IgD-negative memory B cell (primary cell): ENCODE measurements around the gene C14orf180. TPM values are rescaled to one million over a fixed set of nuclear protein-coding genes. Genes with fewer than 3 reads are reported as not detected.

ENCODE experiments used
- H3K27ac Mint-ChIP-seq, 3 donors: one replicate each; pipeline ENCODE4 v1.8.0; 2020 to 2022; ENCODE audit warnings: mild to moderate bottlenecking in 3 of 3, mixed read lengths in 3 of 3, moderate library complexity in 1 of 3
- H3K27me3 Mint-ChIP-seq: one replicate; pipeline ENCODE4 v1.8.0; 2021; ENCODE audit warnings: mixed read lengths
- H3K36me3 Mint-ChIP-seq: one replicate; pipeline ENCODE4 v1.8.0; 2020; ENCODE audit warnings: mild to moderate bottlenecking, mixed read lengths
- H3K4me1 Mint-ChIP-seq, 3 donors: one replicate each; pipeline ENCODE4 v1.8.0; 2020 to 2022; ENCODE audit warnings: mixed read lengths in 3 of 3, mild to moderate bottlenecking in 1 of 3
- H3K4me3 Mint-ChIP-seq, 4 donors: one replicate each; pipeline ENCODE4 v1.8.0; 2020 to 2022; ENCODE audit warnings: mild to moderate bottlenecking in 4 of 4, mixed read lengths in 4 of 4, moderate library complexity in 3 of 4
- H3K9me3 Mint-ChIP-seq, 3 donors: one replicate each; pipeline ENCODE4 v1.8.0; 2020 to 2021; ENCODE audit warnings: mixed read lengths in 3 of 3, mild to moderate bottlenecking in 1 of 3
- polyA plus RNA-seq: library from polyadenylated mRNA; unstranded; fragments of 300-500 nt; fragmentation: Illumina TruSeq; gene quantifications from one replicate; pipeline ENCODE4 v1.2.3, GENCODE V29; 2021

The C14orf180 gene
- polyA plus RNA-seq, 1 donor from 2014 or later: not detected

DNA sequence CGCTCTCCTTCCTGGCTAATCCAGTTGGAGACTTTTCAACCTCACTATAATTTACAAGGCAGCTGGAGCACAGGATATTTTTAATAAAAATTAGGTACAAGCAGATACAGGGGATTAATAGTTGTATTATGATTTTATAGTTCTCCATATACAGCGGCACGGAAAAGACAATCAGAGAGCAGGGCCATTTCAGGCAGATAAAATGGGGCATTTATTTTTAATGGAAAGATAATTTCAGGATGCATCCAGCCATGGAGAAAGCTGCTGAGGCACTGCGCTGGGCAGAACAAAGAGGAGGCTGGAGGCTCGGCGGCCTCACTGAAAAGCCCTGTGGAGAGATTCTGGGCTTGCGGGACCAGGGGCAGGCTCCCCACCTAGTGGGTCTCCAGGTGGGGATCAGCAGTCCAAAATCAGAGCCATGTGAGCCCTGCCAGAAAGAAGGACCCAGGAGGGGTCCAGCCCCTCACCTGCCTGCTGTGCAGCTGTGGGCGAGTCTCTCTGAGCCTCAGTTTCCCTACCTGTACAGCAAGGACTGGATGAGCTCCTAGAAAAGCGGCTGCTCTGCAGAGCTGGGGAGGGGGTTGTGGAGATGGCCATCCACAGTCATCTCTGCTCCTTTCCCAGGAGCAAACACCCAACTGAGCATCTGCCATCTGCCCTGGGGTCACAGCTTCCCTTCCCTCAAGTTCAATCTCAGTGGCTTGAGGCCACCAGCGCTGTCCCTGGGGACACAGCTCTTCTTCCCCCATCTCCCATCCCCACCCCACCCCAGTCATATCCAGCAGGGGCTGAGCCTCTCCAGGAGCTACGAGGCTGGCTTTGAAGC lies 23.9 kb upstream of the C14orf180 start:
- no peak overlapping the region for H3K4me3 Mint-ChIP-seq
- H3K36me3 Mint-ChIP-seq: no peaks in the 10 kb centered on the region
- no peaks in the 10 kb centered on the region for H3K4me1 Mint-ChIP-seq
- no peak overlapping the region for H3K27ac Mint-ChIP-seq
- H3K27me3 Mint-ChIP-seq: peaks cover 5% of the 10 kb centered on the region
- peaks cover 0 to 1% (median 0%) of the 10 kb centered on the region in 3 donors for H3K9me3 Mint-ChIP-seq

DNA sequence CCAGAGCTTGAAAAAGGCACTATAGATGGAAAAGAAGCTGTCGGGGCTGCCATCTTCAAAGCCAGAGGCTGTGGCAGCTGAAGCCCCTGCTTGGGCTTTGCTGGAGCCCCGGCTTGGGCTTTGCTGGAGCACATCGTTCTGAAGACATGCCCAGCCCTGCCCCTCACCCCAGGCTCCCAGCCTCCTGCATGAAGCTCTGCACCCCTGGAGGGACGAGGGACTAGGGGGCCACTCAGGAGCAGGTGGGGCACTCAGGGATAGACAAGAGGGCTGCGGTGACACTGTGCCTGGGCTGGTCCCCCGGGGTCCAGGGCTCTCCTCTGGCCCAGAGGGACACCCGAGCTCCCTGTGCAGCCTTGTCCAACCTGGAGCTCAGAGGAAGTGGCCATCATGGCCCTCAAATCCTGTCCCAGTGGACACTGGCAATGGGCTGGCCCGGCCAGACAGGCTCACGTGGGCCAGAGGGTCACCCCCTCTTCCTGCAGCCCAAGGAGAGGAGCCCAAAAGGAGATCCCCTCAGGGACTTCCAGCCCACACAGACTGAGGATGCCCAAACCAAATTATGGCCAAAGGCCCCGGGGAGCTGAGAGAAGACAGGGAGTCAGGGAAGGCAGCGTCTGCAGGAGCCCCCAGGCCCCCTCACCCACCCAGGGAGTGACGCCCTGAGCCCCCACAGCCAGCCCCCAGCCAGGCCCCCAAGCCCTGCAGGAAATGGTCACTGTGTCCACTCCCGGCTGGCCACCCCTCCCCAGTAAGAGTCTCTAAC lies 23.1 kb upstream of the C14orf180 start:
- H3K27me3 Mint-ChIP-seq: peaks cover 5% of the 10 kb centered on the region
- no peak overlapping the region for H3K27ac Mint-ChIP-seq
- no peaks in the 10 kb centered on the region for H3K36me3 Mint-ChIP-seq
- H3K9me3 Mint-ChIP-seq: no peaks in the 10 kb centered on the region
- no peak overlapping the region for H3K4me3 Mint-ChIP-seq
- H3K4me1 Mint-ChIP-seq: no peaks in the 10 kb centered on the region

GRCh38 chr14:104557086-104557485 lies 22.5 kb upstream of the C14orf180 start:
- Mint-ChIP-seq H3K9me3 (no peaks in the 10 kb centered on the region), H3K4me3 (no peak overlapping the region), H3K4me1 (no peaks in the 10 kb centered on the region), H3K27me3 (peaks cover 6% of the 10 kb centered on the region), H3K27ac (no peak overlapping the region), H3K36me3 (peaks cover 1% of the 10 kb centered on the region)

DNA sequence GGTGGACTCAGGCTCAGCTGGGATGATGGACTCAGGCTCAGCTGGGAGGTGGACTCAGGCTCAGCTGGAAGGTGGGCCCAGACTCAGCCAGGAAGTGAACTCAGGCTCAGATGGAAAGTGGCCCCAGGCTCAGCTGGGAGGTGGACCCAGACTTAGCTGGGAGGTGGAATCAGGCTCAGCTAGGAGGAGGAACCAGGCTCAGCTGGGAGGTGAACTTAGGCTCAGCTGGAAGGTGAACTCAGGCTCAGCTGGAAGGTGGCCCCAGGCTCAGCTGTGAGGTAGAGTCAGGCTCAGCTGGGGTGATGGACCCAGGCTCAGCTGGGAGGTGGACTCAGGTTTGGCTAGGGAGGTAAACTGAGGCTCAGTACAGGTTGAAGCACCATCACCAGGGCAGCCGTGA lies 21.8 kb upstream of the C14orf180 start:
- no peak overlapping the region for H3K4me3 Mint-ChIP-seq
- no peaks in the 10 kb centered on the region for H3K4me1 Mint-ChIP-seq
- peaks cover 6% of the 10 kb centered on the region for H3K27me3 Mint-ChIP-seq
- H3K27ac Mint-ChIP-seq: no peak overlapping the region
- no peaks in the 10 kb centered on the region for H3K9me3 Mint-ChIP-seq
- H3K36me3 Mint-ChIP-seq: peaks cover 1% of the 10 kb centered on the region

DNA sequence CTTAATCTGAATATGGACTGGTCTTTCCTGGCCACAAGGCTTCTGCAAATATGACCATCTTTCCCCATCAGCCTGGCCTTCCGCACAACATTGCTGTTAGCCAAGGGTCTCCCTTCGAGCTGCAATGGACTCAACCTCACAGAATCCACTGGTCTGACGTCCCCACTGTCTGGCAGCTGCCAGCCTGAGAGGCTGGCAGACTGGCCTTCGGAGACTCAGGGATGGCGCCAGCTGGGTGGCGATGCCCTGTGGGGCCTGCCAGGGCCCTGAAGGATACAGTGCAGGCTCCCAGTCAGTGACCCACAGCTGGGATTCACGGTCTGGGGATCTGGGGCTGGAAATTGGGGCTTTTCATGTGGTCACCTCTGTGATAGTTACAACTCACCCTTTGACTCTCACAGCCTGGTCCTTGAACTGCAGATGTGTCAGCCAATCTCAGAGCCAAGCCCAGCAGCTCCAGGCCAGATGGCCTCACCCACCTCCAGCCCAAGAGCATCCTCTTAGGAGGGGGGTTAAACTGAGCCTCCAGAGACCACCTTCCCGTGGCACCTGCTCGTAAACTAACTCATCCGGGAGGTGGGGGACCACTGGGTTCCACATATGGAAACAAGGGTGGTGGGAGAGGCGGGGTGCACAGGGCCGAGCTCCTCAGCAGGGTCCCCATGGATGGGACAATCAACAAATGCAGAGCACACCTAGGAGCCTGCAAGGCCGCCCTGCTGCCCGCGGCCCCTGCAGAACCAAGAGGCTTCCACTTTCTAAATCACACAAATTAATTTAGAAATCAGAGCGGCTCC lies 21.1 kb upstream of the C14orf180 start:
- H3K4me1 Mint-ChIP-seq: no peaks in the 10 kb centered on the region
- H3K27ac Mint-ChIP-seq: no peak overlapping the region
- H3K4me3 Mint-ChIP-seq: no peak overlapping the region
- H3K36me3 Mint-ChIP-seq: peaks cover 1% of the 10 kb centered on the region
- H3K27me3 Mint-ChIP-seq: peaks cover 6% of the 10 kb centered on the region
- H3K9me3 Mint-ChIP-seq: no peaks in the 10 kb centered on the region

- Mint-ChIP-seq H3K27ac (no peak overlapping the region), H3K36me3 (peaks cover 1% of the 10 kb centered on the region), H3K4me3 (no peak overlapping the region), H3K4me1 (peaks cover 0 to 1% (median 1%) of the 10 kb centered on the region in 3 donors), H3K9me3 (no peaks in the 10 kb centered on the region), H3K27me3 (peaks cover 10% of the 10 kb centered on the region)
Observed at GRCh38 chr14:104559028-104559803, 20.3 kb upstream of the C14orf180 start.

- Mint-ChIP-seq H3K27me3 (peaks cover 10% of the 10 kb centered on the region), H3K27ac (no peak overlapping the region), H3K36me3 (peaks cover 1% of the 10 kb centered on the region), H3K9me3 (no peaks in the 10 kb centered on the region), H3K4me3 (no peak overlapping the region), H3K4me1 (peaks cover 0 to 1% (median 1%) of the 10 kb centered on the region in 3 donors)
Observed at GRCh38 chr14:104559804-104560585, 19.6 kb upstream of the C14orf180 start.

DNA sequence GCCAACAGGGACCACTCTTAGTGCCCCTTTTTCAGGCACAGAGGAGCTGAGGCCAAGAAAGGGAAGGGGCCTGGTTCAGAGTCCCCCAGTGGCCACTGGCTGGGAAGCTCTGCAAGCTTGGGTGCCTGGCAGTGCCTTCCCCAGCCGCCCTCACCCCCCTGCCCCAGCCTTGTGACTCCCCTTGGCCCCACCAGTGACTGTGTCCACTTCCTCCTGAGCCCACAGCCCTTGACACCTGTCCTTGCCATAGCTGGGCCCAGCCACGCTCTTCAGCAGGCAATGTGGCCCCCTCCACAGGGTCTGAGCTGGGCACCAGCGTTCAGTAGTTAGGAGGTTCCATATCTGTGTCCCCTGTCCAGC lies 19.0 kb upstream of the C14orf180 start:
- H3K36me3 Mint-ChIP-seq: peaks cover 1% of the 10 kb centered on the region
- peaks cover 12% of the 10 kb centered on the region for H3K27me3 Mint-ChIP-seq
- no peak overlapping the region for H3K27ac Mint-ChIP-seq
- no peak overlapping the region for H3K4me3 Mint-ChIP-seq
- H3K4me1 Mint-ChIP-seq: peaks cover 0 to 1% (median 1%) of the 10 kb centered on the region in 3 donors
- H3K9me3 Mint-ChIP-seq: no peaks in the 10 kb centered on the region

DNA sequence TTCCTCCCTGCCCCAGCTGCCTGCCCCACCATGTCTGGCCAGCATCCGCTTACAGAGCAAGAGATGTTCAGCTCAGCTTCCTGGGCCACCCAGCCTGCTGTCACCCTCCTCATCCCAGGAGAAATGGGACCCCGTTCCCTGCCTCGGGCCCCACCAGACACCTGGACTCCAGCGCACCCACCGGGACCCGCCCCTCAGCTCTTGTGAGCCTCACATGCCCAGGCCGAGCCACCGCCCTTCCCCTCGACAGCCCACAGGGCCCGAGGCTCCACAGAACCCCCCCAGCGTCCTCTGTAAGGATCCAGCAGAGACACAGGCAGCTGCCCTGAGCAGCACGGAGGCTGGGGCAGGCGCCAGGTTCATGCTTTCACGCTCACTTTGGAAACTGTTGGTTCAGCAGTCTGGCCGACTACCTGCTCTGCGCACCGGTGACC lies 18.4 kb upstream of the C14orf180 start:
- Mint-ChIP-seq H3K27ac (no peak overlapping the region), H3K27me3 (peaks cover 16% of the 10 kb centered on the region), H3K36me3 (peaks cover 1% of the 10 kb centered on the region), H3K9me3 (no peaks in the 10 kb centered on the region), H3K4me3 (no peak overlapping the region), H3K4me1 (peaks cover 0 to 1% (median 1%) of the 10 kb centered on the region in 3 donors)

- Mint-ChIP-seq H3K4me1 (peaks cover 0 to 1% (median 1%) of the 10 kb centered on the region in 3 donors), H3K27me3 (peaks cover 20% of the 10 kb centered on the region), H3K36me3 (peaks cover 1% of the 10 kb centered on the region), H3K4me3 (no peak overlapping the region), H3K27ac (no peak overlapping the region), H3K9me3 (no peaks in the 10 kb centered on the region)
Observed at GRCh38 chr14:104561632-104562495, 17.7 kb upstream of the C14orf180 start.

DNA sequence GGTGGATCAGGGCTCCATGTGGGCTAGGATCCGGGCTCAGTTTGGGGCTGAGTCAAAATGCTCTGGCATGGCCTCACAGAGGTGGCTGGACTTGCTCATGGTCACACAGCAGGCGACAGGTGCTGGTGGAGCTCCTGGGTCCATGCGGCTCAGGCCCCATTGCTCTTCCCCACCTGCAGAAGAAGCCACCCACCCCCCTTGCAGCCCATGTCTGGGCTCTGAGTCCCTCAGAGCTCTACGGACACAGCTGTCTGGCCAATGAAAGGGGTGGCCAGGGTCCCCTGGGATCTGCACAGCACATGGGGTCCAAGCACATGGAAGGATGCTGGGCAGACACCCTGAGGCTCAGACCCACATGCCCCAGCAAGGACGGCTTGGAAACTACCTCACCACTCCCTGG lies 17.0 kb upstream of the C14orf180 start:
- peaks cover 1% of the 10 kb centered on the region for H3K36me3 Mint-ChIP-seq
- no peaks in the 10 kb centered on the region for H3K9me3 Mint-ChIP-seq
- H3K4me1 Mint-ChIP-seq: peaks cover 0 to 1% (median 1%) of the 10 kb centered on the region in 3 donors
- H3K4me3 Mint-ChIP-seq: no peak overlapping the region
- peaks cover 19% of the 10 kb centered on the region for H3K27me3 Mint-ChIP-seq
- H3K27ac Mint-ChIP-seq: no peak overlapping the region

DNA sequence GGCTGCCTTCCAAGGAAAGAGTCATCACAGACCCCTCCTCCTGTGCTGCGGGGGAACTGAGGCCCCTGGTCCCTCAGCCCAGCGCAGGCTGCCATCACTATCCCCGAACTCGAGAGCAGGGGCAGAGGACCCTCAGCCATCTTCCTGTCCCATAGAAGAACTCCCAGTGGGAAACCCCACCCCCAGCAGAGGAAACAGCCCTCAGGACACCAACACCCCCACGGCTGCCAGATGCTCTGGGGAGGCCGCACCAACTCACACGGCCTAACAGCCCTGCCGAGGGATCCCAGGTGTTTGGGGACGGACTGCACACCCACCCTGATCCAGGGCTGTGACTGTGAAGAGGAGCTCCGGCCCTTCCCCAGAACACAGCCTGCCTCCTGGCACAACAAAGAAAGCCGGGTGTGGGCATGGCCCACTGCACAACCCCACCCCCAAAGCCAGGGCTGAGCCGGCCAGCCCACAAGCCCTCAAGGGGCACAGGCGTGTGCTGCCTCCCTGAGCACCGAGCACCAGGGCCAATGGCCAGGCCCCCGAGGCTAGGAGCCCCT lies 16.3 kb upstream of the C14orf180 start:
- Mint-ChIP-seq H3K27ac (no peak overlapping the region), H3K9me3 (no peaks in the 10 kb centered on the region), H3K27me3 (peaks cover 19% of the 10 kb centered on the region), H3K4me1 (peaks cover 0 to 1% (median 1%) of the 10 kb centered on the region in 3 donors), H3K36me3 (peaks cover 1% of the 10 kb centered on the region), H3K4me3 (no peak overlapping the region)
